ENCODE measurements around the gene TRPC5OS. TPM values are rescaled to one million over a fixed set of nuclear protein-coding genes. Genes with fewer than 3 reads are reported as not detected.

The TRPC5OS gene
- total RNA-seq, 3 donors from 2014 or later: not detected

- ATAC-seq (no peak), DNase-seq (no peak)
- Histone ChIP-seq H3K9me3 (no peaks in the 10 kb centered on the region), H3K36me3 (ENCODE audit: low read depth) (no peaks in the 10 kb centered on the region), H3K4me1 (ENCODE audit: low read depth) (no peaks in the 10 kb centered on the region), H3K4me3 (no peak overlapping the region)
- intact Hi-C loops (cut with DNase I, micrococcal nuclease): no loop called here
- no peak for TF ChIP-seq CTCF (IDR thresholded peaks at IDR 0.05)
Measured at GRCh38 chrX:111877681-111878080, 1.7 kb downstream of the TRPC5OS start.

GRCh38 chrX:111880735-111881134 is 4.8 kb downstream of the TRPC5OS start:
- Histone ChIP-seq H3K9me3 (no peaks in the 10 kb centered on the region), H3K4me3 (no peak overlapping the region), H3K36me3 (ENCODE audit: low read depth) (no peaks in the 10 kb centered on the region), H3K4me1 (ENCODE audit: low read depth) (no peaks in the 10 kb centered on the region)
- DNase-seq (no peak), ATAC-seq (no peak)
- intact Hi-C loops (cut with DNase I, micrococcal nuclease): no loop called here
- TF ChIP-seq CTCF (IDR thresholded peaks at IDR 0.05): no peak

GRCh38 chrX:111881715-111882114 is 5.7 kb downstream of the TRPC5OS start:
- intact Hi-C loops (cut with DNase I, micrococcal nuclease): no loop called here
- Histone ChIP-seq H3K4me3 (no peak overlapping the region), H3K36me3 (ENCODE audit: low read depth) (no peaks in the 10 kb centered on the region), H3K4me1 (ENCODE audit: low read depth) (no peaks in the 10 kb centered on the region), H3K9me3 (no peaks in the 10 kb centered on the region)
- TF ChIP-seq CTCF (IDR thresholded peaks at IDR 0.05): no peak
- ATAC-seq: no peak
- no peak for DNase-seq

- intact Hi-C loops (cut with DNase I, micrococcal nuclease): no loop called here
- ATAC-seq (no peak), DNase-seq (no peak)
- no peak overlapping the region for H3K4me3 ChIP-seq
- no peaks in the 10 kb centered on the region for H3K9me3 ChIP-seq
- no peaks in the 10 kb centered on the region for H3K36me3 ChIP-seq (ENCODE audit: low read depth)
- no peak for TF ChIP-seq CTCF (IDR thresholded peaks at IDR 0.05)
- no peaks in the 10 kb centered on the region for H3K4me1 ChIP-seq (ENCODE audit: low read depth)
Measured at GRCh38 chrX:111886678-111887077, 10.7 kb downstream of the TRPC5OS start.

- no peak for DNase-seq
- no peak for TF ChIP-seq CTCF (IDR thresholded peaks at IDR 0.05)
Measured at GRCh38 chrX:111888600-111888999, 12.6 kb downstream of the TRPC5OS start.

GRCh38 chrX:111892375-111892774 is 16.4 kb downstream of the TRPC5OS start:
- no peaks in the 10 kb centered on the region for H3K4me1 ChIP-seq (ENCODE audit: low read depth)
- intact Hi-C loops (cut with DNase I, micrococcal nuclease): no loop called here

More at GRCh38 chrX:111888600-111888999, 12.6 kb downstream of the TRPC5OS start:
- no peaks in the 10 kb centered on the region for H3K4me1 ChIP-seq (ENCODE audit: low read depth)
- no peak overlapping the region for H3K4me3 ChIP-seq
- intact Hi-C loops (cut with DNase I, micrococcal nuclease): no loop called here
- H3K36me3 ChIP-seq (ENCODE audit: low read depth): no peaks in the 10 kb centered on the region
- ATAC-seq: no peak
- no peaks in the 10 kb centered on the region for H3K9me3 ChIP-seq

More at GRCh38 chrX:111892375-111892774, 16.4 kb downstream of the TRPC5OS start:
- Histone ChIP-seq H3K36me3 (ENCODE audit: low read depth) (no peaks in the 10 kb centered on the region), H3K9me3 (no peaks in the 10 kb centered on the region), H3K4me3 (no peak overlapping the region)
- no peak for ATAC-seq
- no peak for TF ChIP-seq CTCF (IDR thresholded peaks at IDR 0.05)
- no peak for DNase-seq

Data from mucosa of descending colon (tissue), 3 donors.